GM10266 (cell line): ENCODE data around the gene LHX3.

ENCODE experiments used
- DNase-seq: peaks from one replicate; pipeline ENCODE4 v3.0.0; 2012; ENCODE audit errors: extremely low spot score
- TF ChIP-seq, protein P1 (sequence below): IDR thresholded peaks from 2 replicates; pipeline ENCODE4 v1.5.1; 2012; ENCODE audit warnings: mild to moderate bottlenecking, low read depth; ENCODE audit not compliant: control insufficient read depth, insufficient read depth; ENCODE audit errors: missing control alignments

LHX3 gene

GRCh38 chr9:136203408-136204144 is 1.4 kb downstream of the LHX3 start:
- DNase-seq, result no peak
- TF ChIP-seq, protein P1, sequence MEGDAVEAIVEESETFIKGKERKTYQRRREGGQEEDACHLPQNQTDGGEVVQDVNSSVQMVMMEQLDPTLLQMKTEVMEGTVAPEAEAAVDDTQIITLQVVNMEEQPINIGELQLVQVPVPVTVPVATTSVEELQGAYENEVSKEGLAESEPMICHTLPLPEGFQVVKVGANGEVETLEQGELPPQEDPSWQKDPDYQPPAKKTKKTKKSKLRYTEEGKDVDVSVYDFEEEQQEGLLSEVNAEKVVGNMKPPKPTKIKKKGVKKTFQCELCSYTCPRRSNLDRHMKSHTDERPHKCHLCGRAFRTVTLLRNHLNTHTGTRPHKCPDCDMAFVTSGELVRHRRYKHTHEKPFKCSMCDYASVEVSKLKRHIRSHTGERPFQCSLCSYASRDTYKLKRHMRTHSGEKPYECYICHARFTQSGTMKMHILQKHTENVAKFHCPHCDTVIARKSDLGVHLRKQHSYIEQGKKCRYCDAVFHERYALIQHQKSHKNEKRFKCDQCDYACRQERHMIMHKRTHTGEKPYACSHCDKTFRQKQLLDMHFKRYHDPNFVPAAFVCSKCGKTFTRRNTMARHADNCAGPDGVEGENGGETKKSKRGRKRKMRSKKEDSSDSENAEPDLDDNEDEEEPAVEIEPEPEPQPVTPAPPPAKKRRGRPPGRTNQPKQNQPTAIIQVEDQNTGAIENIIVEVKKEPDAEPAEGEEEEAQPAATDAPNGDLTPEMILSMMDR, result no peak

- no peak for DNase-seq
- TF ChIP-seq, protein P1, result no peak
Measured at GRCh38 chr9:136202454-136203407, 2.2 kb downstream of the LHX3 start.

DNA sequence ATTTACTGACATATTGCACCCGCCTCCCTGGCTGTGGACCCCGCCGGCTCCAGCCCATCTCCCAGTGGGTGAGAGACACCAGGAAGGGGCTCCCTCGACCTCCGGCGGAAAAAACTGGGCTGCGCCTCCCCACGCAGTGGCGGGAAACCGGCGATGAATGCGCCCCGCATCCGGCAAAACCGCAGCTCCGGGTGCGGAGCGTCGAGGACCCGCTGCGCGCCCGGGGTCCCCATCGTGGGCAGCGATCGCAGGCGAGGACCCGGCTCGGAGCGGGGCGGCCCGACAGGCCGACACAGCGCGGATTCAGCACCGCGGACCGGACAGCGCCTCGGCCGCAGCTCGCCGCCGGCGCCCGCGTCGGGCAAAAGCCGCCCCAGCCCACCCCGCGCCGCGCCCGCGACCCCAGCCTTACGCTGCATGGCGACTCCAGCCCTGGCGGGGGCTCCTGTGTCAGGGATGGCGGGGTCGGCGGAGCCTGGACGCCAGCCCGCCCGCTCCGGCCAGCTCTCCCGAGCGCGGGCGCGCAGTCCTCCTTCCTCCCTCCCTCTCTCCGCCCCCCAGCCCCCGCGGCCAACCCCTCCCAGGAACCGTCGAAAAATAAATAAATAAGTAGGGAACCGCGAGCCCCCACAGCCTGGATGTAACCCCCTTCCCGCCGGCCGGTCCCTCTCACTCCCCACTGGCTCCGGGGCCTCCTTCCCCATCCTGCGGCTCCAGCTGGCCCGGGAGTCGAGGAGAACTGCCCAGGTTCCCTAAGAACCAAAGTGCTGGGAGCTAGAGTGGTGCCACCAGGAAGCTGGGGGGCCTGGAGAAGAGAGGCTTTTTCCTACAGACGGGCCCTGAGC is 3.1 kb downstream of the LHX3 start:
- no peak for DNase-seq

GRCh38 chr9:136201174-136201573 is 3.8 kb downstream of the LHX3 start:
- TF ChIP-seq, protein P1, result no peak
- no peak for DNase-seq

More for the DNA sequence above, 3.1 kb downstream of the LHX3 start:
- TF ChIP-seq, protein P1, result no peak

GRCh38 chr9:136200424-136200823 is 4.5 kb downstream of the LHX3 start:
- TF ChIP-seq, protein P1, result no peak

GRCh38 chr9:136199391-136200288 is 5.3 kb downstream of the LHX3 start:
- TF ChIP-seq, protein P1, result no peak
- DNase-seq, result no peak

More at GRCh38 chr9:136200424-136200823, 4.5 kb downstream of the LHX3 start:
- no peak for DNase-seq
